ENCODE measurements around the gene RNF187.
"Not testable (repeated sequence)": the region's sequence is repeated elsewhere in the genome, so short reads cannot be mapped to it uniquely, and the experiment has no call there.

The RNF187 gene

GRCh38 chr1:228500901-228501871, 14.0 kb downstream of the RNF187 start:
- H2AFZ ChIP-seq (ENCODE audit: low read depth, low read length): peak overlapping the region; percentile 51
- no peaks in the 10 kb centered on the region for H3K27me3 ChIP-seq (ENCODE audit: insufficient read depth, low read length, poor library complexity)
- peak; percentile 90 for DNase-seq
- H3K79me2 ChIP-seq (ENCODE audit: insufficient read depth, low read length): no peaks in the 10 kb centered on the region
- no peaks in the 10 kb centered on the region for H3K9me3 ChIP-seq (ENCODE audit: insufficient read depth, low read length, severe bottlenecking)
- H3K4me2 ChIP-seq (ENCODE audit: insufficient read depth, low read length): peak overlapping the region; percentile 57
- TF ChIP-seq CTCF (IDR thresholded peaks at IDR 0.05; ENCODE audit: borderline replicate concordance, extremely low read depth, low read length, poor library complexity, severe bottlenecking) (peak; percentile 96), EZH2 (IDR thresholded peaks at IDR 0.05; ENCODE audit: borderline replicate concordance, low read depth, low read length, severe bottlenecking) (no peak)
- peaks cover 10% of the 10 kb centered on the region; the same call in 1 of the 2 replicates for H3K36me3 ChIP-seq (ENCODE audit: insufficient read depth, low read length)
- H3K9ac ChIP-seq (ENCODE audit: low read depth, low read length): peak overlapping the region; percentile 20; the same call in 1 of the 2 replicates
- peaks cover 4% of the 10 kb centered on the region; the same call in 1 of the 2 replicates for H4K20me1 ChIP-seq (ENCODE audit: insufficient read depth, low read length)
- H3K4me3 ChIP-seq (ENCODE audit: low read depth in 1 of 2, low read length in 2 of 2): peak overlapping the region in 1 of 2 experiments; percentile 43; a peak in 2 of 4 replicates
- ATAC-seq (ENCODE audit: insufficient read depth, low read depth): peak; percentile 98
- H3K4me1 ChIP-seq (ENCODE audit: insufficient read depth, low read length): peaks cover 14% of the 10 kb centered on the region
- H3K27ac ChIP-seq (ENCODE audit: low read length): peak overlapping the region; percentile 46

GRCh38 chr1:228502522-228502921, 15.3 kb downstream of the RNF187 start:
- Histone ChIP-seq H3K27me3 (ENCODE audit: insufficient read depth, low read length, poor library complexity) (no peaks in the 10 kb centered on the region), H3K9me3 (ENCODE audit: insufficient read depth, low read length, severe bottlenecking) (no peaks in the 10 kb centered on the region), H3K4me2 (ENCODE audit: insufficient read depth, low read length) (no peak overlapping the region), H3K79me2 (ENCODE audit: insufficient read depth, low read length) (no peaks in the 10 kb centered on the region), H3K27ac (ENCODE audit: low read length) (no peak overlapping the region), H3K4me1 (ENCODE audit: insufficient read depth, low read length) (peaks cover 14% of the 10 kb centered on the region), H3K9ac (ENCODE audit: low read depth, low read length) (no peak overlapping the region), H2AFZ (ENCODE audit: low read depth, low read length) (no peak overlapping the region), H3K4me3 (ENCODE audit: low read depth in 1 of 2, low read length in 2 of 2) (no peak overlapping the region), H3K36me3 (ENCODE audit: insufficient read depth, low read length) (peaks cover under 1% of the 10 kb centered on the region; the same call in 1 of the 2 replicates), H4K20me1 (ENCODE audit: insufficient read depth, low read length) (no peaks in the 10 kb centered on the region)
- no peak for DNase-seq
- ATAC-seq (ENCODE audit: insufficient read depth, low read depth): no peak
- TF ChIP-seq EZH2 (IDR thresholded peaks at IDR 0.05; ENCODE audit: borderline replicate concordance, low read depth, low read length, severe bottlenecking) (no peak), CTCF (IDR thresholded peaks at IDR 0.05; ENCODE audit: borderline replicate concordance, extremely low read depth, low read length, poor library complexity, severe bottlenecking) (no peak)

GRCh38 chr1:228505944-228506343, 18.8 kb downstream of the RNF187 start:
- H3K27ac ChIP-seq (ENCODE audit: low read length); H3K27me3 ChIP-seq (ENCODE audit: insufficient read depth, low read length, poor library complexity); ATAC-seq (ENCODE audit: insufficient read depth, low read depth); H3K79me2 ChIP-seq (ENCODE audit: insufficient read depth, low read length); H4K20me1 ChIP-seq (ENCODE audit: insufficient read depth, low read length); H2AFZ ChIP-seq (ENCODE audit: low read depth, low read length); H3K36me3 ChIP-seq (ENCODE audit: insufficient read depth, low read length); H3K9me3 ChIP-seq (ENCODE audit: insufficient read depth, low read length, severe bottlenecking); H3K4me1 ChIP-seq (ENCODE audit: insufficient read depth, low read length); H3K4me2 ChIP-seq (ENCODE audit: insufficient read depth, low read length); H3K4me3 ChIP-seq (ENCODE audit: low read depth in 1 of 2, low read length in 2 of 2); H3K9ac ChIP-seq (ENCODE audit: low read depth, low read length); DNase-seq: not testable (repeated sequence)

GRCh38 chr1:228507961-228508652, 20.9 kb downstream of the RNF187 start:
- peaks cover 5% of the 10 kb centered on the region for H3K27me3 ChIP-seq (ENCODE audit: insufficient read depth, low read length, poor library complexity)
- no peaks in the 10 kb centered on the region for H3K9me3 ChIP-seq (ENCODE audit: insufficient read depth, low read length, severe bottlenecking)
- H3K4me1 ChIP-seq (ENCODE audit: insufficient read depth, low read length): no peaks in the 10 kb centered on the region
- no peak overlapping the region for H3K27ac ChIP-seq (ENCODE audit: low read length)
- DNase-seq (no peak), ATAC-seq (ENCODE audit: insufficient read depth, low read depth) (no peak)
- TF ChIP-seq EZH2 (IDR thresholded peaks at IDR 0.05; ENCODE audit: borderline replicate concordance, low read depth, low read length, severe bottlenecking) (no peak), CTCF (IDR thresholded peaks at IDR 0.05; ENCODE audit: borderline replicate concordance, extremely low read depth, low read length, poor library complexity, severe bottlenecking) (no peak)
- no peak overlapping the region for H3K9ac ChIP-seq (ENCODE audit: low read depth, low read length)
- no peak overlapping the region for H3K4me3 ChIP-seq (ENCODE audit: low read depth in 1 of 2, low read length in 2 of 2)
- H2AFZ ChIP-seq (ENCODE audit: low read depth, low read length): no peak overlapping the region
- H3K36me3 ChIP-seq (ENCODE audit: insufficient read depth, low read length): no peaks in the 10 kb centered on the region
- H4K20me1 ChIP-seq (ENCODE audit: insufficient read depth, low read length): no peaks in the 10 kb centered on the region
- H3K4me2 ChIP-seq (ENCODE audit: insufficient read depth, low read length): no peak overlapping the region
- no peaks in the 10 kb centered on the region for H3K79me2 ChIP-seq (ENCODE audit: insufficient read depth, low read length)

Data from DND-41 (cell line).